ENCODE results near the gene COX7A2.

The COX7A2 gene

DNA sequence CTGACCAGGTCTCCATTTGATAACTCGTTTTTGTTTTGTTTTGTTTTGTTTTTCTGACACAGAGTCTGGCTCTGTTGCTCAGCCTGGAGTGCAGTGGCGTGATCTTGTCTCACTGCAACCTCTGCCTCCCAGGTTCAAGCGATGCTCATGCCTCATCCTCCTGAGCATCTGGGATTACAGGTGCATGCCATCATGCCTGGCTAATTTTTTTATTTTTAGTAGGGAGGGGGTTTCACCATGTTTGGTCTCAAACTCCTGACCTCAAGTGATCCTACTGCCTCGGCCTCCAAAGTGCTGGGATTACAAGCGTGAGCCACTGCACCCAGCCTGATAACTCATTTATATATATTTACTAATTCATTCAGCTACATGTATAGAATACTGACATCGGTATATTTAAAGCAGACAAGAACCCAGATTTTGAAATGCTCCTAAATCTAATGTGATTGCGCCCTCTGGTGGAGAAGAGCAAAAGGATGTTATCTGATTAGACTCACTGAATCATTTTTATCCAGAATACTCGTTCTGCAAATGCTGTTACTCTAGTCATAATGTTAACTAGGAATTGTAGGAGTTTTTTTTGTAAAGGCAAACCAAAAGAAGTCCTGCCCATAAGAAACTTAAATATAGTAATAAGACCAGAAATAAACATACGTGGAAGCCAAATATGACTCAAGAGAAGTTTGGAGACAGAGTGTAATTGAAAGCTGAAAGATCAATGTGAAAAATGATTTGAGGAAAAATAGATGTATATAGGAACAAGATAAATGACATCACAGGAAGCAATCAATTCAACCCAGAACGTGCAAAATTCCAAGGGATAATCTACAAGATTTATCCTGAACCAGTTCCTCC lies 32.5 kb downstream of the COX7A2 start:
- no peaks in the 10 kb centered on the region for H3K36me3 Mint-ChIP-seq (ENCODE audit: low read depth)

DNA sequence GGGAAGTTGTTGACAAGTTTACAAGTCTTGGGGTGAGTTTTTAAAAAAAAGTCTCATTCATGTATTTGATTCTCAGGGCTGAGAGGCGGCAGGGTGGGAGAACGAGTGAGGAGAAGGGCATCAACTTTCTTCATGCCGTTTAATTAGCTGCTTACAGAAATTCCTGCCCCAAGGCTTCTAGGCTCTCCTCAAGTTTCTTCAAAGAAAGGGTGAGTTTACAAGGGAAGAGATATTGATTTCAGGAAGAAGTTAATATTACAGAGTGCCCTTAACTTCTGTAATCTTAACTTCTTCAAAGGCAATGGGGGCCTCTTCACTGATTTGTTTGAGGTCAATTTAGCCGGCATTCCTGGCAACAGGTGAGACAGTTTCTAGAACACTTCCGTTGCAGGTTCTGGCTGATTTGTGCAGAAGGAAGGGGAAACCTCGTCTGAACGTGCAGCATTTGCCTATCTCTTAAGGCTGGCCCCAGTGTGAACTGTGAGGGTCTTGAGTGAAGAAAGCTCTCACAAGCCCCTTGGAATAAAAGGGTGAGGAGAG lies 34.3 kb downstream of the COX7A2 start:
- no peaks in the 10 kb centered on the region for H3K9me3 Mint-ChIP-seq
- peak overlapping the region in 2 of 3 experiments; percentile 96 to 97 for H3K27ac Mint-ChIP-seq
- TF ChIP-seq, protein P1, sequence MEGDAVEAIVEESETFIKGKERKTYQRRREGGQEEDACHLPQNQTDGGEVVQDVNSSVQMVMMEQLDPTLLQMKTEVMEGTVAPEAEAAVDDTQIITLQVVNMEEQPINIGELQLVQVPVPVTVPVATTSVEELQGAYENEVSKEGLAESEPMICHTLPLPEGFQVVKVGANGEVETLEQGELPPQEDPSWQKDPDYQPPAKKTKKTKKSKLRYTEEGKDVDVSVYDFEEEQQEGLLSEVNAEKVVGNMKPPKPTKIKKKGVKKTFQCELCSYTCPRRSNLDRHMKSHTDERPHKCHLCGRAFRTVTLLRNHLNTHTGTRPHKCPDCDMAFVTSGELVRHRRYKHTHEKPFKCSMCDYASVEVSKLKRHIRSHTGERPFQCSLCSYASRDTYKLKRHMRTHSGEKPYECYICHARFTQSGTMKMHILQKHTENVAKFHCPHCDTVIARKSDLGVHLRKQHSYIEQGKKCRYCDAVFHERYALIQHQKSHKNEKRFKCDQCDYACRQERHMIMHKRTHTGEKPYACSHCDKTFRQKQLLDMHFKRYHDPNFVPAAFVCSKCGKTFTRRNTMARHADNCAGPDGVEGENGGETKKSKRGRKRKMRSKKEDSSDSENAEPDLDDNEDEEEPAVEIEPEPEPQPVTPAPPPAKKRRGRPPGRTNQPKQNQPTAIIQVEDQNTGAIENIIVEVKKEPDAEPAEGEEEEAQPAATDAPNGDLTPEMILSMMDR (IDR thresholded peaks at IDR 0.05; ENCODE audit: unreplicated experiment in 3 of 3), result no peak
- H3K36me3 Mint-ChIP-seq (ENCODE audit: low read depth), result no peaks in the 10 kb centered on the region
- H3K4me3 Mint-ChIP-seq, result peak overlapping the region in 2 of 3 experiments; percentile 98
- peaks cover 47% of the 10 kb centered on the region for H3K27me3 Mint-ChIP-seq (ENCODE audit: low read depth)
- H3K4me1 Mint-ChIP-seq, result peaks cover 53% of the 10 kb centered on the region

More for the DNA sequence above, 32.5 kb downstream of the COX7A2 start:
- Mint-ChIP-seq H3K27ac (peak overlapping the region in 2 of 3 experiments; percentile 13 to 36), H3K4me3 (no peak overlapping the region), H3K9me3 (no peaks in the 10 kb centered on the region), H3K4me1 (peaks cover 47% of the 10 kb centered on the region), H3K27me3 (ENCODE audit: low read depth) (peaks cover 28% of the 10 kb centered on the region)
- TF ChIP-seq, protein P1 (IDR thresholded peaks at IDR 0.05; ENCODE audit: unreplicated experiment in 3 of 3), result peak; percentile 73 to 83 (median 76)

DNA sequence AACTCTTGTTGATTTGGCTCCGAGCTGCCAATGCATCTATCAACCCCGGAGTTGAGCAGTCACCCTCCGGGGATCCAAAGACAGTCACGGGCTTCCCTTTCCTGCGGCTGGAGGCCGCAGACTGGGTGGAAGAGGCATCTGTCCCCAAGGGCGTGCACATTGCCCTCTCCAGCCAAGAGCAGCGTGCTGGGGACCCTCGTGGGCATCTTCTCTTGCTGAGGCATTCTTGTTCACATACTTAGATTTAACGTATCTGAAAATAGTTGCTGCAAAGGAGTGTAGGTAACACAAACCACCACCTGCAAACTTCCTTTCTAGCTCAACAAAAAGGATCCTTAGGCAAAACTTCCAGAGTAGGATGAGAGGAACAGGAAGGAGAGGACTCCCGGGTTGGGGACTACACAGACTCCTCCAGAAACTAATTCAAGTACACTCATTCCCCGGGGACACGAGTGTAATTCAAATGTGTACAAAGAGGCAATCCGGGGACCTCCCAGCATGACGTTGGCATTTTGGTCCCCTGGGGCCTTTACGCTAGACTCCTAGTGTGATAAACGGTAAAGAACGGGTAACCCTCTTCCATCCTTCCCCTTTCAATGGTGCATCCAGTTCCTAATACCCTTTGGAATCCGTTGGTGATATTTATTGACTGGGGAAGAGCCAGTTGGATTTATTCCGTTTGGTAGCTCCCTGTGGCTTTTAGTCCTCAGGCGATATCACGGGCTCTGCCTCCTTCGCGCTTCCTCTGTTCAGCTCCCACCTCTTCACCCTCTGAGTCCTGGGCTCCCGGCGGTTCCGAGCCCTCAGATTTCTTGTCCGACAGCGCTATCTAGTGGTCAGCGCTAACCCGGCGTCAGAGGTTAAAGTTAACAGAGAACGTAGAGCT lies 35.1 kb downstream of the COX7A2 start:
- Mint-ChIP-seq H3K4me1 (peaks cover 61% of the 10 kb centered on the region), H3K36me3 (ENCODE audit: low read depth) (no peaks in the 10 kb centered on the region), H3K27ac (peak overlapping the region; percentile 68 to 97 (median 96)), H3K4me3 (peak overlapping the region; percentile 92 to 98 (median 98)), H3K9me3 (no peaks in the 10 kb centered on the region), H3K27me3 (ENCODE audit: low read depth) (peaks cover 50% of the 10 kb centered on the region)
- TF ChIP-seq, protein P1 (IDR thresholded peaks at IDR 0.05; ENCODE audit: unreplicated experiment in 3 of 3), result peak; percentile 83 to 89 (median 84)

DNA sequence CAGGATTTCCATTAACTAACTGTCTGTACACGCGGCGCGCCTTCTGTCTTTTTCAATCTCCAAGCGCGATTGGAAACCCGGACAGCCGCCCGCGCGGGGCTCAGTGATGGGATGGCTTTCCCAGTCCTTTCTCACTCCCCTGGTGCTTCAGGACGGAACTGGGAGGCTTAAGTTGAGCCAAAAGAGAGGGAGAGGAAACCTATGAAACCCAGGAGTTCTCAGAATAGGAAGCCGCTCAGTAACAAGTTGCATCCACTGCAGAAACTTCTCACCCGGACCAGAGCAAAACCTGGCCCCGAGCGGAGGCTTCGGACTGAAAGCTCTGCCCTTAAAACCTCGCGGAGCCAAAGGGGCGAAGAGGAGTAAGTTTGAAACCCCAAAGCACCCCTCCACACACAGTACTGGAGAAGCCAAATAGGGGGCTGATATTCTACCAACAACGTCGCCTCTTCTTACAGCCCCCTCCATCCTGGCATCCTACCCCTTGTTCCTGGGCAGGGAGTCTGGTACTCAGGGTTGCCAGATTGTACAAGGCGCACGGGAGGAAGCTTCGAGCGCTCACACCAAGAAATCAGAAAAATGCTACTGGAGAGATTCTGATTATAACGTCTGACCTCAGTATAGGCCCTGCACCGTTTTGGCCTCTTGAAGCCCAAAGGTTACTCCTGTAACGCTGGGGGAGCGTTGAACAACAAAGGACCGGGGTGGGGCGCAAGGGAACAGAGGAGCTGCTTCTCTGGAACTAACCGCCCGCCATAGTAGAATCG lies 36.8 kb downstream of the COX7A2 start:
- H3K27me3 Mint-ChIP-seq (ENCODE audit: low read depth), result peaks cover 59% of the 10 kb centered on the region
- TF ChIP-seq, protein P1 (IDR thresholded peaks at IDR 0.05; ENCODE audit: unreplicated experiment in 3 of 3), result no peak
- peaks cover 67% of the 10 kb centered on the region for H3K4me1 Mint-ChIP-seq
- H3K4me3 Mint-ChIP-seq, result peak overlapping the region; percentile 92 to 98 (median 98)
- no peaks in the 10 kb centered on the region for H3K36me3 Mint-ChIP-seq (ENCODE audit: low read depth)
- H3K27ac Mint-ChIP-seq, result peak overlapping the region; percentile 80 to 97 (median 96)
- no peaks in the 10 kb centered on the region for H3K9me3 Mint-ChIP-seq
